ENCODE data around the gene PTPN9.
A peak's percentile ranks its signal among the peaks of the same experiment; 100 is the strongest.
"Not testable (repeated sequence)": the region's sequence is repeated elsewhere in the genome, so short reads cannot be mapped to it uniquely, and the experiment has no call there.

PTPN9 gene

GRCh38 chr15:75532413-75533250 lies 46.5 kb downstream of the PTPN9 start:
- peak; percentile 33 for DNase-seq (ENCODE audit: low spot score)
- no peak for FAIRE-seq

- FAIRE-seq (no peak), DNase-seq (ENCODE audit: low spot score) (no peak)
Measured at GRCh38 chr15:75531041-75531450, 48.1 kb downstream of the PTPN9 start.

GRCh38 chr15:75530169-75530568 lies 48.9 kb downstream of the PTPN9 start:
- DNase-seq (ENCODE audit: low spot score) (no peak), FAIRE-seq (no peak)

GRCh38 chr15:75525756-75526155 lies 53.4 kb downstream of the PTPN9 start:
- FAIRE-seq; DNase-seq (ENCODE audit: low spot score): not testable (repeated sequence)

GRCh38 chr15:75523011-75523410 lies 56.1 kb downstream of the PTPN9 start:
- FAIRE-seq (no peak), DNase-seq (ENCODE audit: low spot score) (no peak)

- FAIRE-seq (no peak), DNase-seq (ENCODE audit: low spot score) (no peak)
Measured at GRCh38 chr15:75517233-75517632, 61.9 kb downstream of the PTPN9 start.

GRCh38 chr15:75508840-75509532 lies 70.1 kb downstream of the PTPN9 start:
- DNase-seq (ENCODE audit: low spot score) (peak; percentile 26), FAIRE-seq (no peak)

GRCh38 chr15:75502360-75502759 lies 76.8 kb downstream of the PTPN9 start:
- FAIRE-seq, result no peak
- DNase-seq (ENCODE audit: low spot score), result no peak

GRCh38 chr15:75493732-75494131 lies 85.4 kb downstream of the PTPN9 start:
- FAIRE-seq (no peak), DNase-seq (ENCODE audit: low spot score) (no peak)

GRCh38 chr15:75483961-75484360 lies 95.2 kb downstream of the PTPN9 start:
- no peak for DNase-seq (ENCODE audit: low spot score)
- no peak for FAIRE-seq

- not testable (repeated sequence) for FAIRE-seq; DNase-seq (ENCODE audit: low spot score)
Measured at GRCh38 chr15:75483556-75483955, 95.6 kb downstream of the PTPN9 start.

GRCh38 chr15:75483106-75483505 lies 96.0 kb downstream of the PTPN9 start:
- FAIRE-seq (no peak), DNase-seq (ENCODE audit: low spot score) (no peak)

- not testable (repeated sequence) for DNase-seq (ENCODE audit: low spot score); FAIRE-seq
Measured at GRCh38 chr15:75480463-75480862, 98.7 kb downstream of the PTPN9 start.

- FAIRE-seq (no peak), DNase-seq (ENCODE audit: low spot score) (no peak)
Measured at GRCh38 chr15:75479670-75480069, 99.4 kb downstream of the PTPN9 start.

- not testable (repeated sequence) for DNase-seq (ENCODE audit: low spot score); FAIRE-seq
Measured at GRCh38 chr15:75477094-75477493, 102.0 kb downstream of the PTPN9 start.

- no peak for FAIRE-seq
- no peak for DNase-seq (ENCODE audit: low spot score)
Measured at GRCh38 chr15:75468913-75469598, 110.1 kb downstream of the PTPN9 start.

- FAIRE-seq (no peak), DNase-seq (ENCODE audit: low spot score) (no peak)
Measured at GRCh38 chr15:75460646-75461045, 118.5 kb downstream of the PTPN9 start.

GRCh38 chr15:75459581-75459980 lies 119.5 kb downstream of the PTPN9 start:
- FAIRE-seq, result no peak
- DNase-seq (ENCODE audit: low spot score), result no peak

GRCh38 chr15:75456710-75457109 lies 122.4 kb downstream of the PTPN9 start:
- FAIRE-seq, result no peak
- DNase-seq (ENCODE audit: low spot score), result no peak

- DNase-seq (ENCODE audit: low spot score) (peak; percentile 55), FAIRE-seq (no peak)
Measured at GRCh38 chr15:75455982-75456531, 123.1 kb downstream of the PTPN9 start.

- FAIRE-seq (no peak), DNase-seq (ENCODE audit: low spot score) (peak; percentile 89)
Measured at GRCh38 chr15:75455424-75455981, 123.6 kb downstream of the PTPN9 start.
